ENCODE results near the gene SPATA31D3.
"Not testable (repeated sequence)": the region's sequence is repeated elsewhere in the genome, so short reads cannot be mapped to it uniquely, and the experiment has no call there.

SPATA31D3 gene

GRCh38 chr9:81984928-81985327 is 41.6 kb downstream of the SPATA31D3 start:
- ATAC-seq, result peak; percentile 58
- no peak for TF ChIP-seq GLIS3 (CRISPR knock-in tag; IDR thresholded peaks at IDR 0.05)
- TF ChIP-seq ZC3H10 (CRISPR knock-in tag; IDR thresholded peaks at IDR 0.05), result no peak
- TF ChIP-seq CSRNP3 (CRISPR knock-in tag; IDR thresholded peaks at IDR 0.05), result no peak
- no peak for TF ChIP-seq SNAI2 (CRISPR knock-in tag; IDR thresholded peaks at IDR 0.05)
- TF ChIP-seq ZNF70 (CRISPR knock-in tag; IDR thresholded peaks at IDR 0.05), result no peak
- TF ChIP-seq PPARA (CRISPR knock-in tag; IDR thresholded peaks at IDR 0.05; ENCODE audit: borderline replicate concordance), result no peak
- no peak for TF ChIP-seq PATZ1 (CRISPR knock-in tag; IDR thresholded peaks at IDR 0.05; ENCODE audit: borderline replicate concordance)

GRCh38 chr9:81986051-81986450 is 42.8 kb downstream of the SPATA31D3 start:
- ATAC-seq, result no peak
- no peak for TF ChIP-seq BACH2 (CRISPR knock-in tag; IDR thresholded peaks at IDR 0.05; ENCODE audit: borderline replicate concordance)
- TF ChIP-seq OSR1 (CRISPR knock-in tag; IDR thresholded peaks at IDR 0.05), result no peak
- no peak for TF ChIP-seq PPARA (CRISPR knock-in tag; IDR thresholded peaks at IDR 0.05; ENCODE audit: borderline replicate concordance)
- TF ChIP-seq ZNF565 (CRISPR knock-in tag; conservative IDR thresholded peaks at IDR 0.05; ENCODE audit: low read depth), result no peak
- no peak for TF ChIP-seq TSHZ2 (CRISPR knock-in tag; IDR thresholded peaks at IDR 0.05)
- no peak for TF ChIP-seq TCF4 (CRISPR knock-in tag; IDR thresholded peaks at IDR 0.05; ENCODE audit: borderline replicate concordance)
- no peak for TF ChIP-seq CSDC2 (CRISPR knock-in tag; IDR thresholded peaks at IDR 0.05)

GRCh38 chr9:81988472-81988871 is 45.2 kb downstream of the SPATA31D3 start, which contains the start of gene SPATA31D1:
SPATA31D1 (plus strand) TSS chr9:81988772; CDS start chr9:81988819, 47 bp downstream.
- ATAC-seq, result not testable (repeated sequence)

- TF ChIP-seq GLIS3 (CRISPR knock-in tag; IDR thresholded peaks at IDR 0.05), result no peak
- no peak for TF ChIP-seq TCF4 (CRISPR knock-in tag; IDR thresholded peaks at IDR 0.05; ENCODE audit: borderline replicate concordance)
- no peak for TF ChIP-seq ESRRG (CRISPR knock-in tag; IDR thresholded peaks at IDR 0.05)
- no peak for TF ChIP-seq OSR1 (CRISPR knock-in tag; IDR thresholded peaks at IDR 0.05)
- TF ChIP-seq TSHZ2 (CRISPR knock-in tag; IDR thresholded peaks at IDR 0.05), result no peak
- no peak for TF ChIP-seq ZNF8 (CRISPR knock-in tag; IDR thresholded peaks at IDR 0.05)
- no peak for TF ChIP-seq TOX (CRISPR knock-in tag; IDR thresholded peaks at IDR 0.05; ENCODE audit: borderline replicate concordance)
- no peak for TF ChIP-seq PATZ1 (CRISPR knock-in tag; IDR thresholded peaks at IDR 0.05; ENCODE audit: borderline replicate concordance)
- TF ChIP-seq CSRNP3 (CRISPR knock-in tag; IDR thresholded peaks at IDR 0.05), result no peak
- TF ChIP-seq ZNF70 (CRISPR knock-in tag; IDR thresholded peaks at IDR 0.05), result no peak
- TF ChIP-seq ZNF565 (CRISPR knock-in tag; conservative IDR thresholded peaks at IDR 0.05; ENCODE audit: low read depth), result no peak
- ATAC-seq, result no peak
Measured at GRCh38 chr9:81989700-81990099, 46.4 kb downstream of the SPATA31D3 start.

Measured in SK-N-SH treated with all-trans-retinoic acid at 6 μM for 48 hours (cell line).